ENCODE measurements around the gene PARD6G. TPM values are rescaled to one million over a fixed set of nuclear protein-coding genes. Genes with fewer than 3 reads are reported as not detected.
"Not testable (repeated sequence)": the region's sequence is repeated elsewhere in the genome, so short reads cannot be mapped to it uniquely, and the experiment has no call there.

The PARD6G gene
- total RNA-seq, 2 donors from 2014 or later, result not detected

GRCh38 chr18:80173060-80173459 is 74.3 kb downstream of the PARD6G start:
- peaks cover 12 to 41% of the 10 kb centered on the region in 2 donors for H3K4me1 Mint-ChIP-seq (ENCODE audit: low read depth in 2 of 2)
- no peak overlapping the region for H3K27ac Mint-ChIP-seq
- H3K36me3 Mint-ChIP-seq, result no peaks in the 10 kb centered on the region
- no peaks in the 10 kb centered on the region for H3K9me3 Mint-ChIP-seq
- no peak for DNase-seq (ENCODE audit: low spot score)
- peaks cover 12 to 43% of the 10 kb centered on the region in 2 donors for H3K27me3 Mint-ChIP-seq
- no peak for ATAC-seq
- H3K4me3 Mint-ChIP-seq, result no peak overlapping the region

DNA sequence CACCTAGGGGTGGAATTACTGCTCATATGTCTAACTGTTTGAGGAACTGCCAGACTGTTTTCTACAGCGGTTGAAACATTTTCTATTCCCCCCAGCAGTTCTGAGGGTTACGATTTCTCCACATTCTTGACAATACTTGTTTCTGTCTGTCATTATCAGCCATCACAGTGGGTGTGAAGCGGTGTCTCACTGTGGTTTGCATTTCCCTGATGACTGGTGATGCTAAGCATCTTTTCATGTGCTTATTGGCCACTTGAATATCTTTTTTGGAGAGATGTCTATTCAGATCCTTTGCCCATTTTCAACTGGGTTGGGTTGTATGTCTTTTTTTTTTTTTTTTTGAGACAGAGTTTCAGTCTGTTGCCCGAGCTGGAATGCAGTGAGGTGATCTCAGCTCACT is 75.3 kb downstream of the PARD6G start:
- no peaks in the 10 kb centered on the region for H3K36me3 Mint-ChIP-seq
- no peak overlapping the region for H3K27ac Mint-ChIP-seq
- DNase-seq (ENCODE audit: low spot score), result no peak
- H3K9me3 Mint-ChIP-seq, result no peaks in the 10 kb centered on the region
- peak in 1 of 2 donors; percentile 68 for ATAC-seq
- peaks cover 12 to 34% of the 10 kb centered on the region in 2 donors for H3K4me1 Mint-ChIP-seq (ENCODE audit: low read depth in 2 of 2)
- peak overlapping the region; percentile 3 for H3K4me3 Mint-ChIP-seq
- peaks cover 12 to 36% of the 10 kb centered on the region in 2 donors for H3K27me3 Mint-ChIP-seq

DNA sequence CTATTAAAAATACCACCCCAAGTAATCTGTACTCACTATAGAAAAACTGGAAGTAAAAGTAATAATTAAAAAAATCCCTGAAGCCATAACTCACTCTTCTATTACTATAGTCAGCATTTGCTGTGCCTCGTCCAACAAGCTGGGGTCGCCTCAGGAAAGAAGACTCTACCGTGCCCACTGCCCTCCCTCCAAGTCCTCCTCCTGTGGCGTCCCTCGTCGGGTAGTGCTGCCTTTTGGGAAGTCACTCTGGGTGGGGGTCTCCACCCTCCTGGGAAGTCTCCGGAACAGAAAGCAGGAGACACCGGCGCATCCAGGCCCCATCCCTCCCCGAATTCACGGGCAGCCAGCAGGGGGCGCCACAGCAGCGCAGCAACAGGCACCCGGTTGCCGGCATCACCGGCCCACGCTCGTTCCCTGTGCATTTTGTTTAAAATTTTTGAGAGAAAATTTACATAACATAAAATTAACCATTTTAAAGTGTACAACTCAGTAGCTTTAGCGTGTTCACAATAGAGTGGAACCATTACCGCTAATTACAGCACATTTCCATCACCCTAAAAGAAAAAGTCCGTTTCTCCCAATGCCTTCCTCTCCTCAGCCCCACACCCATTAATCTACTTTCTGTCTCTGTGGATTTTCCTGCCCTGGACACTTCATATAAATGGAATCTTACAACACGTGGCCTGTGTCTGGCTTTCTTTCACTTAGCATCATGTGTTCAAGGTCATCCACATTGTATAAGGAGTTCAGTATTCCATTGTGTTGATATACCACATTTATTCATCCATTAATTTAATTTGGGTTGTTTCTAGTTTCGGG is 76.1 kb downstream of the PARD6G start:
- Mint-ChIP-seq H3K27ac (no peak overlapping the region), H3K36me3 (no peaks in the 10 kb centered on the region), H3K9me3 (no peaks in the 10 kb centered on the region), H3K4me1 (ENCODE audit: low read depth in 2 of 2) (peaks cover 12 to 26% of the 10 kb centered on the region in 2 donors), H3K27me3 (peaks cover 12 to 29% of the 10 kb centered on the region in 2 donors), H3K4me3 (peak overlapping the region; percentile 3)
- DNase-seq (ENCODE audit: low spot score) (no peak), ATAC-seq (no peak)

DNA sequence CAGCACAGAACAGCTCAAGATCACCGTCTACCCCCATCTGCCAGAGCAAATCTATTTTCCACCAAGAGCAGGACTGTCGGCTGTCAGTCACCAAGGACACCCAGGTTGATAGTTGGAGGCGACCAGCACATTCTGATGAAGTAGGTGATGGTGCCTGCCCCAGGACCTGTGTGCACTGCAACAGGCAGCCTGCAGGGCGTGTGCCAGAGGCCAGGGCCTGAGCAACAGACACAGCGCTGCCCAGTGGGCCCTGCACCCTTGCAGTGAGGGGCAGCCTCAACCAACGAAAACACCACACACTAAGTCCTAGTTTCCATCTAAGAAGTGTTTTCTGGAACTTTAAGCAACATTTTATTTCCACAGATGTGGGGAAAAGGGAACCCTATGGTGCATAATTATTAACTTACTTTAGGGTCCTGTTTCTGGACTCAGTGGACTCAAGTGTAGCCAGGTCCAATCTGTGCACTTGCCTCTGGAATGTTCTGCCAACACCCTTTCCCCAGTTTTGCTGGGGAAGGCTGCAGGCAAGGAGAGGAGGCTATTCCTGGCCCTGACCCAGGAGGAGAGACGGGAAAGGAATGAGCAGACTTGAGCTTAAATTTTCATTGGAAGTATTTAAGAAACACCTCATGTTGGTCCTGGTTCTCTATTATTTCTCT is 76.8 kb downstream of the PARD6G start:
- DNase-seq (ENCODE audit: low spot score) (no peak), ATAC-seq (peak in 1 of 2 donors; percentile 30)
- no peaks in the 10 kb centered on the region for H3K36me3 Mint-ChIP-seq
- H3K27me3 Mint-ChIP-seq, result peaks cover 12 to 29% of the 10 kb centered on the region in 2 donors
- H3K27ac Mint-ChIP-seq, result no peak overlapping the region
- no peak overlapping the region for H3K4me3 Mint-ChIP-seq
- peaks cover 2% of the 10 kb centered on the region for H3K9me3 Mint-ChIP-seq
- H3K4me1 Mint-ChIP-seq (ENCODE audit: low read depth in 2 of 2), result peaks cover 8 to 19% of the 10 kb centered on the region in 2 donors

DNA sequence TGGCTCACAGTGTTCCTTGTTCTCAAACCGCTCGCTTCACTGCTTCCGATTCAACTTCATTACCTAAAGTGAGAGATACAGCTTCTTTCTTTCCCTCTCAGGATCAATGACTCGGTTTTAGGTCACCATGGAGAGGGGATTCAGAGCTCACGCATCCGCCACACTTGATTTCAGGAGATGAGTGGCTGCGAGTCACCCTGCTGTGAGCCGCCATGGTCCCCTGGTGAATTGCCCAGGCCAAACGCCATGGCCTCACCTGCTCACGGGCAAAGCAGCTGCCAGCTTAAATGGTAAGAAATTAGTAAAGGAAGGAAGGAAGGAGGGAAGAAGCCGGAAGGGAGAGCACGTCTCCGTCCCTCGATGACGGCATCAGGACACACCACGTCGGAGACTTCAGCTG is 77.7 kb downstream of the PARD6G start:
- H3K27me3 Mint-ChIP-seq, result peaks cover 12 to 29% of the 10 kb centered on the region in 2 donors
- no peak for DNase-seq (ENCODE audit: low spot score)
- peaks cover 9% of the 10 kb centered on the region for H3K9me3 Mint-ChIP-seq

GRCh38 chr18:80168982-80169381 is 78.3 kb downstream of the PARD6G start:
- H3K9me3 Mint-ChIP-seq, result peaks cover 13% of the 10 kb centered on the region
- DNase-seq (ENCODE audit: low spot score) (no peak), ATAC-seq (no peak)
- no peak overlapping the region for H3K27ac Mint-ChIP-seq
- no peak overlapping the region for H3K4me3 Mint-ChIP-seq
- H3K4me1 Mint-ChIP-seq (ENCODE audit: low read depth in 2 of 2), result peaks cover 4 to 11% of the 10 kb centered on the region in 2 donors
- H3K27me3 Mint-ChIP-seq, result peaks cover 12 to 29% of the 10 kb centered on the region in 2 donors
- peaks cover 8% of the 10 kb centered on the region for H3K36me3 Mint-ChIP-seq

More for the DNA sequence above, 77.7 kb downstream of the PARD6G start:
- H3K4me3 Mint-ChIP-seq, result no peak overlapping the region
- ATAC-seq, result no peak
- H3K36me3 Mint-ChIP-seq, result peaks cover 2% of the 10 kb centered on the region
- H3K27ac Mint-ChIP-seq, result no peak overlapping the region
- peaks cover 4 to 11% of the 10 kb centered on the region in 2 donors for H3K4me1 Mint-ChIP-seq (ENCODE audit: low read depth in 2 of 2)

DNA sequence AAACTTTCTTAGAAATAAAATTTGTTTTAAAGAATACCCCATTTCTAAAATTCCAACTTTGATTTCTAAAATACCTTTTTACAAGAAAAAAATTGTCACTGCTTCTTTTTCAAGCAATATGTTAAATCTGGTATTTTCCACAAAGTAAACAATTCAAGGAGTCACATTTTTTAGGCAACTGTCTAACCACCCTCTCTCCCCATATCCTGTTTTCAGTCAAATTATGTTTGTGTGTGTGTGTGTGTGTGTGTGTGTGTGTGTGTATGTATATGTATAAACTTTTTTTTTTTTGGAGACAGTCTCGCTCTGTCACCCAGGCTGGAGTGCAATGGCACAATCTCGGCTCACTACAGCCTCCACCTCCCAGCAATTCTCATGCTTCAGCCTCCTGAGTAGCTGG is 79.0 kb downstream of the PARD6G start:
- H3K9me3 Mint-ChIP-seq, result peaks cover 13% of the 10 kb centered on the region
- ATAC-seq, result no peak
- H3K4me3 Mint-ChIP-seq, result no peak overlapping the region
- no peak for DNase-seq (ENCODE audit: low spot score)
- peaks cover 9% of the 10 kb centered on the region for H3K36me3 Mint-ChIP-seq
- peaks cover 4 to 11% of the 10 kb centered on the region in 2 donors for H3K4me1 Mint-ChIP-seq (ENCODE audit: low read depth in 2 of 2)
- H3K27ac Mint-ChIP-seq, result no peak overlapping the region
- H3K27me3 Mint-ChIP-seq, result peaks cover 12 to 29% of the 10 kb centered on the region in 2 donors

- no peak overlapping the region for H3K27ac Mint-ChIP-seq
- ATAC-seq (no peak), DNase-seq (ENCODE audit: low spot score) (no peak)
- H3K4me1 Mint-ChIP-seq (ENCODE audit: low read depth in 2 of 2), result peaks cover 4 to 11% of the 10 kb centered on the region in 2 donors
- H3K4me3 Mint-ChIP-seq, result no peak overlapping the region
- H3K9me3 Mint-ChIP-seq, result peaks cover 13% of the 10 kb centered on the region
- H3K36me3 Mint-ChIP-seq, result peaks cover 9% of the 10 kb centered on the region
- peaks cover 12 to 27% of the 10 kb centered on the region in 2 donors for H3K27me3 Mint-ChIP-seq
These were observed 79.4 kb downstream of the PARD6G start for GRCh38 chr18:80167931-80168330.

GRCh38 chr18:80167331-80167730 is 80.0 kb downstream of the PARD6G start:
- no peak for DNase-seq (ENCODE audit: low spot score)
- no peak for ATAC-seq
- peaks cover 12 to 23% of the 10 kb centered on the region in 2 donors for H3K27me3 Mint-ChIP-seq
- H3K36me3 Mint-ChIP-seq, result peaks cover 9% of the 10 kb centered on the region
- H3K4me1 Mint-ChIP-seq (ENCODE audit: low read depth in 2 of 2), result peaks cover 4 to 11% of the 10 kb centered on the region in 2 donors
- no peak overlapping the region for H3K27ac Mint-ChIP-seq
- no peak overlapping the region for H3K4me3 Mint-ChIP-seq
- H3K9me3 Mint-ChIP-seq, result peaks cover 13% of the 10 kb centered on the region

DNA sequence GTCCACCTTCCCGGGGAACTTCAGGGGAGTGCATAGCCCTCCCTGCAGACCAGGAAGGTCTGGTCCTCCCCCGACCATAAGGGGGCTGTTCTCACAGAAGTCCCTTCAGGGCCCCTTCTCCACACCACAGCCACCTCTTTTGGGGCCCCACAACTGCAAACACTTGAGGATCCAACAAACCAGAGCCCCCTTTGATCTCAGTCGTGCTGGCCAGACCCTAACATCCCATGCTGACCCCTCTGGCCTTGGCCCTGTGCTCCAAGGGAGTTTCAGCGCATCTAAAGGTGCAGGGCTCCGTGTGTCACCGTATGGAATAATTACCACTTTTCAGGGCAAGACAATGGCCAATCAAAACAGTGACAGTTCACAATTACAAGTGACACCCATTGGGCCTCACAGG is 80.6 kb downstream of the PARD6G start:
- Mint-ChIP-seq H3K27me3 (peaks cover 10 to 21% of the 10 kb centered on the region in 2 donors), H3K27ac (no peak overlapping the region), H3K4me3 (no peak overlapping the region), H3K36me3 (peaks cover 9% of the 10 kb centered on the region), H3K9me3 (peaks cover 13% of the 10 kb centered on the region), H3K4me1 (ENCODE audit: low read depth in 2 of 2) (peaks cover 3 to 5% of the 10 kb centered on the region in 2 donors)
- ATAC-seq, result no peak
- DNase-seq (ENCODE audit: low spot score), result no peak

DNA sequence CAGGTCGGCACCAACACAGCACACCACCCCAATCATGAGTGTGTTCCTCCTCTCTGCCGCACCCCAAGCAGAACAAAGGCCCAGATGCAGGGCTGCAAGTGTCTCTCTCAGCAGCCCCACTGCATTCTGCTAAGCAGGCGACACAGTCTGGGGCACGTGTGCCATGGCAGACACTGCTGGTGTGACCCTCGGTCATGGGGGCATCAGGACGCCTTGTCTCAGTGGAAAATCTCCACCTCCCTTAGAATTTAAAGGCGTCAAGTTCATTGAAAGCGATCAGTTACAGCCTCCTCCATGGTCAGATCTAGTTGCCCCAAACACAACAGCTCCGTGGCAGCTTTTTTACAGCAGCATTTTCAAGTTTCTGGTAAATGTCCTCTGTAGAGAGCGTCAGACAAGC is 81.1 kb downstream of the PARD6G start:
- no peak for DNase-seq (ENCODE audit: low spot score)
- H3K27ac Mint-ChIP-seq, result no peak overlapping the region
- peaks cover 0 to under 1% of the 10 kb centered on the region in 2 donors for H3K4me1 Mint-ChIP-seq (ENCODE audit: low read depth in 2 of 2)
- peaks cover 13% of the 10 kb centered on the region for H3K9me3 Mint-ChIP-seq
- ATAC-seq, result no peak
- peaks cover 9% of the 10 kb centered on the region for H3K36me3 Mint-ChIP-seq
- H3K27me3 Mint-ChIP-seq, result peaks cover 7 to 16% of the 10 kb centered on the region in 2 donors
- H3K4me3 Mint-ChIP-seq, result no peak overlapping the region

- not testable (repeated sequence) for DNase-seq (ENCODE audit: low spot score); H3K4me1 Mint-ChIP-seq (ENCODE audit: low read depth in 2 of 2); H3K36me3 Mint-ChIP-seq; H3K27ac Mint-ChIP-seq; ATAC-seq; H3K4me3 Mint-ChIP-seq
- Mint-ChIP-seq H3K27me3 (peaks cover 6 to 14% of the 10 kb centered on the region in 2 donors), H3K9me3 (peaks cover 13% of the 10 kb centered on the region)
These were observed 82.5 kb downstream of the PARD6G start for GRCh38 chr18:80164727-80165355.

DNA sequence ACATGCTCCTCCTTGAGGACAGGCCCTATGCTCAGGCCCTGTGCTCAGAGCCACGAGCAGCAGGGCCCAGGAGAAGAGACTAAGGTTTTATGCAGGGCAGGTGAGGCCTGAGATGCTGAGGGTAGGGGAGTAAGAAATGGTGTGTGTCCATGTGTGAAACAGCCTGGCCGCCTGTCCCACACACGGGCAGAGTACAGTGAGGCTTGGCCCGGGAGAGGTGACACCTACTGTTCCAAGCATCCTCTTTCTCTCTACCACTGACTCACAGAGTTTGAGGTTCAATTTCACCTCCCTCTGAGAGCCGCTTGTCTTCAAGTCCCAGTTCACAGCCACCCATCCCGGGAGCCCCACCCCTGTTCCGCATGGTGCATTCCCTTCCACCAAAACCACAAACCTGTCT is 84.1 kb downstream of the PARD6G start:
- peaks cover 13% of the 10 kb centered on the region for H3K9me3 Mint-ChIP-seq
- no peaks in the 10 kb centered on the region for H3K4me1 Mint-ChIP-seq (ENCODE audit: low read depth in 2 of 2)
- peaks cover 3 to 8% of the 10 kb centered on the region in 2 donors for H3K27me3 Mint-ChIP-seq
- no peak overlapping the region for H3K27ac Mint-ChIP-seq
- no peak overlapping the region for H3K4me3 Mint-ChIP-seq
- DNase-seq (ENCODE audit: low spot score) (no peak), ATAC-seq (no peak)
- H3K36me3 Mint-ChIP-seq, result peaks cover 9% of the 10 kb centered on the region

Data from natural killer cell treated with Interleukin-12 subunit alpha and Interleukin-12 subunit beta and Interleukin-15 and Interleukin-18, amount 100 ng/mL, for 72 hours (primary cell).